Measurements from ENCODE around the gene LDLRAD4. TPM values are rescaled to one million over a fixed set of nuclear protein-coding genes. Genes with fewer than 3 reads are reported as not detected.

Gene LDLRAD4
- total RNA-seq, 4 donors from 2014 or later = 20.4 to 40.4 (median 35.3) TPM

DNA sequence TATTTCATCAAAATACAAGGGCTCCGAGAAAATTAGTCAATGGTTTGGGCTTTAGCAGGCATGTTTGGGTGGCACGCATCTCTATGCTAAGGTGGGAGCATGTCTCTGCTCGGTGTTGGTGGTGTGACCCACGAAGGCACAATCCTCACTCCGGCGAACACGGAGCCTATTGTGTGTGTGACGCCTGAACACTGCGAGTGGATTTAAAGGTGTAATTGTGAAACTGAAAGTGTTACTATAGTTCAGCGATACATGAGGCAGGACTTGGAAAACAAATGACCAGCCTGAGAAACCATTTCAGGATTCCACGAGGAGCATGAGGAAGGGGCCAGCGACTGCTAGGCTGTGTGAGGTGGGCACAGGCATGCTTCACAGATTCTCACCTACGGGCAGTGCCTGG, 41.7 kb upstream of the LDLRAD4 start:
- DNase-seq (ENCODE audit: extremely low spot score) = no peak
- H3K27ac ChIP-seq (replicated peaks in 1 of 4) = no peak overlapping the region
- H3K9me3 ChIP-seq = no peaks in the 10 kb centered on the region
- 92% methylated on average over 13 of the region's 13 CpGs for WGBS
- intact Hi-C loops (cut with DNase I) = no loop called here
- no peaks in the 10 kb centered on the region for H3K36me3 ChIP-seq
- no peaks in the 10 kb centered on the region for H3K4me1 ChIP-seq
- no peak overlapping the region for H3K4me3 ChIP-seq
- no peaks in the 10 kb centered on the region for H3K27me3 ChIP-seq
- TF ChIP-seq CTCF (IDR thresholded peaks at IDR 0.05) = no peak
- TF ChIP-seq POLR2AphosphoS5 (IDR thresholded peaks at IDR 0.05) = no peak
- no peak for TF ChIP-seq EP300 (IDR thresholded peaks at IDR 0.05)
- TF ChIP-seq POLR2A (IDR thresholded peaks at IDR 0.05; ENCODE audit: low read depth) = no peak

- 86% methylated on average over 7 of the region's 7 CpGs for WGBS
- no peaks in the 10 kb centered on the region for H3K9me3 ChIP-seq
- no peak overlapping the region for H3K27ac ChIP-seq (replicated peaks in 1 of 4)
- no peaks in the 10 kb centered on the region for H3K27me3 ChIP-seq
- H3K36me3 ChIP-seq = no peaks in the 10 kb centered on the region
- intact Hi-C loops (cut with DNase I) = no loop called here
- DNase-seq (ENCODE audit: extremely low spot score) = no peak
- H3K4me3 ChIP-seq = no peak overlapping the region
- no peaks in the 10 kb centered on the region for H3K4me1 ChIP-seq
- TF ChIP-seq EP300 (IDR thresholded peaks at IDR 0.05) = no peak
- TF ChIP-seq POLR2AphosphoS5 (IDR thresholded peaks at IDR 0.05) = no peak
- TF ChIP-seq CTCF (IDR thresholded peaks at IDR 0.05) = no peak
- no peak for TF ChIP-seq POLR2A (IDR thresholded peaks at IDR 0.05; ENCODE audit: low read depth)
Observed at GRCh38 chr18:13178197-13178596, 40.4 kb upstream of the LDLRAD4 start.

DNA sequence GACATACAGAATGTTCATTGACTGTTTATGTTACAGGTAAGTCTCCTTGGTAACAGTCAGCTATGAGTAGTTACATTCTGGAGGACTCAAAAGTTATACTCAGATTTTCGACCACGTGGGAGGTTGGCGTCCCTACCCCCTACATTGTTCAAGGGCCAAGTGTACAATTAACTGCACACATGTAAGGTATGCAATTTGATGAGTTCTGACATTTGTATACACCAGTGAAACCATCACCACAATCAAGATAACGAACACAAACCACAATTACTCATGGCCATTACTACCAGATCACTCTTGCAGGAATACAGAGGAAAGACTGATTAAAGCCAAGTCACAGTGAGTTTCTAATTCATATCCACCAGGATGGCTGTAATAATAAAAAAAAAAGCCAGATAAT, 39.6 kb upstream of the LDLRAD4 start:
- Histone ChIP-seq H3K4me1 (no peaks in the 10 kb centered on the region), H3K27me3 (no peaks in the 10 kb centered on the region), H3K4me3 (no peak overlapping the region), H3K36me3 (no peaks in the 10 kb centered on the region), H3K9me3 (no peaks in the 10 kb centered on the region), H3K27ac (replicated peaks in 1 of 4) (no peak overlapping the region)
- 83% methylated on average over 4 of the region's 4 CpGs for WGBS
- intact Hi-C loops (cut with DNase I) = no loop called here
- no peak for DNase-seq (ENCODE audit: extremely low spot score)
- TF ChIP-seq POLR2AphosphoS5 (IDR thresholded peaks at IDR 0.05) (no peak), EP300 (IDR thresholded peaks at IDR 0.05) (no peak), CTCF (IDR thresholded peaks at IDR 0.05) (no peak), POLR2A (IDR thresholded peaks at IDR 0.05; ENCODE audit: low read depth) (no peak)

GRCh38 chr18:13179566-13180113, 38.9 kb upstream of the LDLRAD4 start:
- no peak for TF ChIP-seq POLR2A (IDR thresholded peaks at IDR 0.05; ENCODE audit: low read depth)
- TF ChIP-seq POLR2AphosphoS5 (IDR thresholded peaks at IDR 0.05) = no peak
- no peak for TF ChIP-seq CTCF (IDR thresholded peaks at IDR 0.05)
- no peak for TF ChIP-seq EP300 (IDR thresholded peaks at IDR 0.05)
- H3K4me3 ChIP-seq = no peak overlapping the region
- H3K27ac ChIP-seq (replicated peaks in 1 of 4) = no peak overlapping the region
- no peaks in the 10 kb centered on the region for H3K36me3 ChIP-seq
- no peaks in the 10 kb centered on the region for H3K4me1 ChIP-seq
- no peaks in the 10 kb centered on the region for H3K9me3 ChIP-seq
- H3K27me3 ChIP-seq = no peaks in the 10 kb centered on the region
- DNase-seq (ENCODE audit: extremely low spot score) = peak; percentile 74
- intact Hi-C loops (cut with DNase I) = no loop called here
- WGBS = 73% methylated on average over 9 of the region's 9 CpGs
